ENCODE measurements around the gene DDB1. TPM values are rescaled to one million over a fixed set of nuclear protein-coding genes. Genes with fewer than 3 reads are reported as not detected.

The DDB1 gene
- total and polyA plus RNA-seq, 2 of the 4 experiments (the other 2 are of a cell fraction), result 221 to 412 TPM

- ChIA-PET CTCF (interaction anchor here (0.7 to 2.9 kb wide), 3 partner anchors 23 to 81 kb away, joined by 3 to 17 read pairs (median 7); no protein-coding TSS in a partner anchor), POLR2A (ENCODE audit: unreplicated experiment) (interaction anchor here (0.7 to 1.4 kb wide), 4 partner anchors 13 to 98 kb away, joined by 3 to 11 read pairs (median 4); no protein-coding TSS in a partner anchor)
- peak within 1 kb of the TSS; percentile 100 for H3K4ac ChIP-seq (ENCODE audit: low read depth, low read length)
- H3K23ac ChIP-seq (ENCODE audit: low read depth, low read length), result peak within 1 kb of the TSS; percentile 98
- intact Hi-C loops (cut with micrococcal nuclease), result loop anchor here (1.0 kb wide), 1 partner anchor 23 kb away; no protein-coding TSS in a partner anchor
- H3K4me2 ChIP-seq (ENCODE audit: low read depth, low read length), result peak within 1 kb of the TSS; percentile 98
- H3K9me3 ChIP-seq (ENCODE audit: control insufficient read depth, insufficient read depth, low read length), result no peaks in the 10 kb centered on the region
- peak within 1 kb of the TSS; percentile 100 for H4K91ac ChIP-seq (ENCODE audit: insufficient read depth, low read depth, low read length)
- peak within 1 kb of the TSS; percentile 100 for H3K9ac ChIP-seq (ENCODE audit: low read depth, low read length)
- H2BK5ac ChIP-seq (ENCODE audit: low read depth, low read length, poor library complexity, severe bottlenecking), result peak within 1 kb of the TSS; percentile 99
- TSS peak; percentile 56 for BruUV-seq (replicated peaks)
- peak within 1 kb of the TSS; percentile 100 for H4K5ac ChIP-seq (ENCODE audit: low read depth, low read length)
- peak within 1 kb of the TSS; percentile 94; the same call in 2 of the 3 replicates for H2BK15ac ChIP-seq (ENCODE audit: low read depth, low read length)
- dilution Hi-C loops (cut with HindIII; ENCODE audit: low sequenced_read_pairs, unreplicated experiment), result no loop called here
- DNase-seq (peak; percentile 92), ATAC-seq (ENCODE audit: low read depth) (peak; percentile 95)
- H3K36me3 ChIP-seq (ENCODE audit: control insufficient read depth, insufficient read depth, low read length), result peaks cover 16% of the 10 kb centered on the region
- peaks cover 42 to 65% of the 10 kb centered on the region in 2 experiments; a peak in 3 of 4 replicates for H3K79me1 ChIP-seq (ENCODE audit: low read depth in 1 of 2, low read length in 2 of 2)
- H3K18ac ChIP-seq (ENCODE audit: low read depth, low read length), result peak within 1 kb of the TSS; percentile 99
- peak within 1 kb of the TSS; percentile 97 for H2BK120ac ChIP-seq (ENCODE audit: low read depth, low read length)
- H3K56ac ChIP-seq (ENCODE audit: extremely low read depth, insufficient read depth, low read length), result peak within 1 kb of the TSS; percentile 99
- H3K27ac ChIP-seq (ENCODE audit: insufficient read depth, low read length), result peak within 1 kb of the TSS; percentile 99
- H4K20me1 ChIP-seq (ENCODE audit: insufficient read depth, low read length), result no peaks in the 10 kb centered on the region
- in situ Hi-C loops (cut with MboI; ENCODE audit: low sequenced_read_pairs), result no loop called here
- TF ChIP-seq MXI1 (IDR thresholded peaks at IDR 0.05; ENCODE audit: borderline replicate concordance, low read depth, low read length) (0 out of 2 replicates have a peak, but pooled peaks have one; percentile 57), CTCF (conservative IDR thresholded peaks at IDR 0.05; ENCODE audit: low read depth, low read length) (no peak), CHD1 (IDR thresholded peaks at IDR 0.05; ENCODE audit: low read depth, low read length) (peak; percentile 92; the same call in 1 of the 2 replicates), POLR2A (IDR thresholded peaks at IDR 0.05; ENCODE audit: low read depth, low read length) (peak; percentile 88), NFE2L2 (IDR thresholded peaks at IDR 0.05; ENCODE audit: low read depth, low read length) (no peak), RCOR1 (IDR thresholded peaks at IDR 0.05; ENCODE audit: insufficient replicate concordance, low read length) (no peak), SMC3 (IDR thresholded peaks at IDR 0.05; ENCODE audit: low read depth, low read length) (no peak), RAD21 (IDR thresholded peaks at IDR 0.05; ENCODE audit: low read length) (no peak), MAZ (IDR thresholded peaks at IDR 0.05; ENCODE audit: borderline replicate concordance, low read depth, low read length) (peak; percentile 52; the same call in 1 of the 2 replicates), USF2 (IDR thresholded peaks at IDR 0.05; ENCODE audit: low read depth, low read length) (peak; percentile 45)
- 0 out of 2 replicates have a peak, but pooled peaks cover 3% of the 10 kb centered on the region for H3K9me1 ChIP-seq (ENCODE audit: insufficient read depth, low read length)
- peak within 1 kb of the TSS; percentile 100 for H3K14ac ChIP-seq (replicated peaks; ENCODE audit: low read depth, low read length)
- peak within 1 kb of the TSS; percentile 98 for H2AK9ac ChIP-seq (replicated peaks; ENCODE audit: low read depth, low read length, poor library complexity)
- peak within 1 kb of the TSS; percentile 98 to 100 for H4K8ac ChIP-seq (ENCODE audit: low read depth in 2 of 2, low read length in 2 of 2)
- peak within 1 kb of the TSS; percentile 88 for H3K4me3 ChIP-seq (ENCODE audit: insufficient read depth, low read depth, low read length)
- WGBS, 2 experiments (ENCODE audit: extremely low coverage in 2 of 2, insufficient read length in 1 of 2), result 0% methylated on average over 22 of the region's 63 CpGs; no CpG with 5 or more reads in 1 of the 2 experiments
- H3K4me1 ChIP-seq (ENCODE audit: control insufficient read depth, insufficient read depth, low read length), result peaks cover 5% of the 10 kb centered on the region
- H3K27me3 ChIP-seq (ENCODE audit: control insufficient read depth, insufficient read depth, low read length), result no peaks in the 10 kb centered on the region
- H2AK5ac ChIP-seq (ENCODE audit: low read depth, low read length), result peak within 1 kb of the TSS; percentile 91
- H2BK20ac ChIP-seq (ENCODE audit: low read depth, low read length), result peak within 1 kb of the TSS; percentile 75; the same call in 1 of the 2 replicates
- H2AFZ ChIP-seq (replicated peaks; ENCODE audit: low read length, poor library complexity), result peak within 1 kb of the TSS; percentile 99
Observed at GRCh38 chr11:61361741-61362541, 29.0 kb upstream of the DDB1 start, which contains the start of the genes CYB561A3 and TMEM138. TSS of gene CYB561A3 (minus strand) at chr11:61361882. CDS start at chr11:61356713, 5,169 bp downstream. TSS of gene TMEM138 (plus strand) at chr11:61362374. CDS start at chr11:61364391, 2,017 bp downstream.
